GM23338 (cell line): Measurements from ENCODE around the gene KRT38. TPM values are rescaled to one million over a fixed set of nuclear protein-coding genes. Genes with fewer than 3 reads are reported as not detected.

Experiments used
- ATAC-seq: fragments of 200-7000 bp; cut with Tn5 transposase; 3 replicates; pipeline ENCODE4 v1.9.1; 2020
- DNase-seq: peaks from one replicate; pipeline ENCODE4 v3.0.0-alpha.2; 2015; ENCODE audit warnings: low spot score
- H2AFZ ChIP-seq: fragments of 200-600 bp; sonication (generic); 2 replicates; pipeline ENCODE4 v1.8.0; 2016; ENCODE audit warnings: antibody characterized with exemption, mild to moderate bottlenecking, moderate library complexity
- H3F3A ChIP-seq: fragments of 200-600 bp; sonication (generic); replicated peaks from 2 replicates; pipeline ENCODE4 v1.8.0; 2017; ENCODE audit warnings: antibody characterized with exemption, mixed run types, low read depth
- H3K27ac ChIP-seq: fragments of 200-600 bp; sonication (generic); 2 replicates; pipeline ENCODE4 v1.6.1; 2016; ENCODE audit warnings: low read depth
- H3K27me3 ChIP-seq: fragments of 200-600 bp; sonication (generic); 2 replicates; pipeline ENCODE4 v1.8.0; 2016; ENCODE audit warnings: mild to moderate bottlenecking, mixed run types, moderate library complexity; ENCODE audit not compliant: insufficient read depth
- H3K36me3 ChIP-seq: fragments of 200-600 bp; sonication (generic); 2 replicates; pipeline ENCODE4 v1.8.0; 2016; ENCODE audit warnings: mild to moderate bottlenecking; ENCODE audit not compliant: insufficient read depth
- H3K4me1 ChIP-seq: fragments of 200-600 bp; sonication (generic); 2 replicates; pipeline ENCODE4 v1.8.0; 2016; ENCODE audit warnings: mild to moderate bottlenecking, moderate library complexity; ENCODE audit not compliant: insufficient read depth
- H3K4me2 ChIP-seq: fragments of 200-600 bp; sonication (generic); 2 replicates; pipeline ENCODE4 v1.7.1; 2017; ENCODE audit warnings: mixed run types
- H3K4me3 ChIP-seq: fragments of 200-600 bp; sonication (generic); 2 replicates; pipeline ENCODE4 v1.6.1; 2016; ENCODE audit warnings: mixed run types
- H3K79me2 ChIP-seq: fragments of 200-600 bp; sonication (generic); replicated peaks from 2 replicates; pipeline ENCODE4 v1.8.0; 2017; ENCODE audit warnings: mild to moderate bottlenecking; ENCODE audit not compliant: insufficient read depth
- H3K9me2 ChIP-seq: fragments of 200-600 bp; sonication (generic); 2 replicates; pipeline ENCODE4 v1.8.0; 2017; ENCODE audit not compliant: insufficient read depth
- H4K20me1 ChIP-seq: fragments of 200-600 bp; sonication (generic); replicated peaks from 2 replicates; pipeline ENCODE4 v1.8.0; 2017; ENCODE audit warnings: mild to moderate bottlenecking; ENCODE audit not compliant: insufficient read depth
- H3K27ac Mint-ChIP-seq: 2 replicates; pipeline ENCODE4 v1.8.0; 2020; ENCODE audit warnings: inconsistent platforms, mild to moderate bottlenecking, moderate library complexity, mixed read lengths
- H3K27me3 Mint-ChIP-seq: 3 replicates; pipeline ENCODE4 v1.8.0; 2022; ENCODE audit warnings: low read depth, mild to moderate bottlenecking, moderate library complexity, mixed read lengths, inconsistent platforms; ENCODE audit not compliant: insufficient read depth, poor library complexity
- H3K36me3 Mint-ChIP-seq: 3 replicates; pipeline ENCODE4 v1.8.0; 2021; ENCODE audit warnings: low read depth, mild to moderate bottlenecking, inconsistent platforms, moderate library complexity, mixed read lengths
- H3K4me1 Mint-ChIP-seq: 3 replicates; pipeline ENCODE4 v1.8.0; 2020; ENCODE audit warnings: mild to moderate bottlenecking, inconsistent platforms, mixed read lengths
- H3K4me3 Mint-ChIP-seq: 3 replicates; pipeline ENCODE4 v1.8.0; 2021; ENCODE audit warnings: moderate library complexity, mild to moderate bottlenecking, inconsistent platforms, mixed read lengths
- H3K9me3 Mint-ChIP-seq: 3 replicates; pipeline ENCODE4 v1.8.0; 2020; ENCODE audit warnings: moderate library complexity, mild to moderate bottlenecking, inconsistent platforms, mixed read lengths
- EZH2phosphoT487 ChIP-seq: fragments of 200-600 bp; sonication (generic); IDR thresholded peaks from one replicate; pipeline ENCODE4 v1.8.1; 2018; ENCODE audit warnings: antibody characterized with exemption; ENCODE audit not compliant: unreplicated experiment
- JUNB ChIP-seq: IDR thresholded peaks from one replicate; pipeline ENCODE4 v1.6.1; 2016; ENCODE audit warnings: antibody characterized with exemption; ENCODE audit not compliant: unreplicated experiment
- ZNF114 ChIP-seq: fragments of 250-450 bp; sonication (Bioruptor Pico); IDR thresholded peaks from 2 replicates; pipeline ENCODE4 v1.5.0; 2020; ENCODE audit warnings: mild to moderate bottlenecking, moderate library complexity
- ZNF331 ChIP-seq: fragments of 250-450 bp; sonication (Bioruptor Pico); IDR thresholded peaks from 2 replicates; pipeline ENCODE4 v1.5.0; 2020; ENCODE audit warnings: low read depth, mild to moderate bottlenecking, moderate library complexity
- polyA plus RNA-seq: library from polyadenylated mRNA; unstranded; fragments of >200 nt; fragmentation: Nextera tagmentation; extraction: Ambion mirVana; gene quantifications from 2 replicates; pipeline ENCODE4 v1.2.1, GENCODE V29; 2016
- total RNA-seq: library from RNA; depleted of rRNA; stranded (reverse); fragments of >200 nt; shearing (Covaris generic); gene quantifications from 2 replicates; pipeline ENCODE4 v1.2.3, GENCODE V29; 2014
- TF ChIP-seq, protein P1 (sequence below): fragments of 250-450 bp; sonication (Bioruptor Pico); IDR thresholded peaks from 2 replicates; pipeline ENCODE4 v1.5.0; 2020; ENCODE audit warnings: mild to moderate bottlenecking, moderate library complexity
- TF ChIP-seq, protein P2 (sequence below): IDR thresholded peaks from one replicate; pipeline ENCODE4 v1.6.1; 2018; ENCODE audit warnings: antibody characterized with exemption; ENCODE audit not compliant: unreplicated experiment

KRT38 gene
- total and polyA plus RNA-seq, 2 experiments from 2014 or later = not detected

DNA sequence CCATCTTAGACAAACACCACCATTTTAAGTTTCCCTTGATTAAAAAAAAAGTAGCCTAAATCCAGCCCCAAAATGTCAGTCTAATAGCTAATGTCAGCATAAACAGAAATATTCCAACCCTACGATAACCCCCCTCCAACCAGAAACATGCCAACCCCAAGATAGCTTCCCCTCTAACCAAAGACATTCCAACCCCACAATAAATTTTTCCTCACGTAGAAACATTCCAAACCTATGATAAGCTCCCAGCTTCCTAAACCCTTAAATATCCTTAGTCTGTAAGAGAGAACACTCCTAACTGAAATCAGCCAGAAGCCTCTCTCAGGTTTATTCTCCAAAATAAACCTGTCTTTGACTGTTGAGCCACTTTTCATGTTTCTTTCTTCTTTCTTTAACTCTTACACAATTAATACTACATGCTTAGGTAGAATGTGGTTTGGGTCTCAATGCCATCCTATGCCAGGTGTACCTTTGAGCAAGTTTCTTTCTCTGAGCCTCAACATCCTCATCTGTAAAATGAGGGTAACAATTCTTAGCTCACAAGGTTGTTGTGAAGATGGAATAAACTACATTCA is 10.5 kb upstream of the KRT38 start (continued):
- TF ChIP-seq EZH2phosphoT487 = no peak
- TF ChIP-seq, protein P1, sequence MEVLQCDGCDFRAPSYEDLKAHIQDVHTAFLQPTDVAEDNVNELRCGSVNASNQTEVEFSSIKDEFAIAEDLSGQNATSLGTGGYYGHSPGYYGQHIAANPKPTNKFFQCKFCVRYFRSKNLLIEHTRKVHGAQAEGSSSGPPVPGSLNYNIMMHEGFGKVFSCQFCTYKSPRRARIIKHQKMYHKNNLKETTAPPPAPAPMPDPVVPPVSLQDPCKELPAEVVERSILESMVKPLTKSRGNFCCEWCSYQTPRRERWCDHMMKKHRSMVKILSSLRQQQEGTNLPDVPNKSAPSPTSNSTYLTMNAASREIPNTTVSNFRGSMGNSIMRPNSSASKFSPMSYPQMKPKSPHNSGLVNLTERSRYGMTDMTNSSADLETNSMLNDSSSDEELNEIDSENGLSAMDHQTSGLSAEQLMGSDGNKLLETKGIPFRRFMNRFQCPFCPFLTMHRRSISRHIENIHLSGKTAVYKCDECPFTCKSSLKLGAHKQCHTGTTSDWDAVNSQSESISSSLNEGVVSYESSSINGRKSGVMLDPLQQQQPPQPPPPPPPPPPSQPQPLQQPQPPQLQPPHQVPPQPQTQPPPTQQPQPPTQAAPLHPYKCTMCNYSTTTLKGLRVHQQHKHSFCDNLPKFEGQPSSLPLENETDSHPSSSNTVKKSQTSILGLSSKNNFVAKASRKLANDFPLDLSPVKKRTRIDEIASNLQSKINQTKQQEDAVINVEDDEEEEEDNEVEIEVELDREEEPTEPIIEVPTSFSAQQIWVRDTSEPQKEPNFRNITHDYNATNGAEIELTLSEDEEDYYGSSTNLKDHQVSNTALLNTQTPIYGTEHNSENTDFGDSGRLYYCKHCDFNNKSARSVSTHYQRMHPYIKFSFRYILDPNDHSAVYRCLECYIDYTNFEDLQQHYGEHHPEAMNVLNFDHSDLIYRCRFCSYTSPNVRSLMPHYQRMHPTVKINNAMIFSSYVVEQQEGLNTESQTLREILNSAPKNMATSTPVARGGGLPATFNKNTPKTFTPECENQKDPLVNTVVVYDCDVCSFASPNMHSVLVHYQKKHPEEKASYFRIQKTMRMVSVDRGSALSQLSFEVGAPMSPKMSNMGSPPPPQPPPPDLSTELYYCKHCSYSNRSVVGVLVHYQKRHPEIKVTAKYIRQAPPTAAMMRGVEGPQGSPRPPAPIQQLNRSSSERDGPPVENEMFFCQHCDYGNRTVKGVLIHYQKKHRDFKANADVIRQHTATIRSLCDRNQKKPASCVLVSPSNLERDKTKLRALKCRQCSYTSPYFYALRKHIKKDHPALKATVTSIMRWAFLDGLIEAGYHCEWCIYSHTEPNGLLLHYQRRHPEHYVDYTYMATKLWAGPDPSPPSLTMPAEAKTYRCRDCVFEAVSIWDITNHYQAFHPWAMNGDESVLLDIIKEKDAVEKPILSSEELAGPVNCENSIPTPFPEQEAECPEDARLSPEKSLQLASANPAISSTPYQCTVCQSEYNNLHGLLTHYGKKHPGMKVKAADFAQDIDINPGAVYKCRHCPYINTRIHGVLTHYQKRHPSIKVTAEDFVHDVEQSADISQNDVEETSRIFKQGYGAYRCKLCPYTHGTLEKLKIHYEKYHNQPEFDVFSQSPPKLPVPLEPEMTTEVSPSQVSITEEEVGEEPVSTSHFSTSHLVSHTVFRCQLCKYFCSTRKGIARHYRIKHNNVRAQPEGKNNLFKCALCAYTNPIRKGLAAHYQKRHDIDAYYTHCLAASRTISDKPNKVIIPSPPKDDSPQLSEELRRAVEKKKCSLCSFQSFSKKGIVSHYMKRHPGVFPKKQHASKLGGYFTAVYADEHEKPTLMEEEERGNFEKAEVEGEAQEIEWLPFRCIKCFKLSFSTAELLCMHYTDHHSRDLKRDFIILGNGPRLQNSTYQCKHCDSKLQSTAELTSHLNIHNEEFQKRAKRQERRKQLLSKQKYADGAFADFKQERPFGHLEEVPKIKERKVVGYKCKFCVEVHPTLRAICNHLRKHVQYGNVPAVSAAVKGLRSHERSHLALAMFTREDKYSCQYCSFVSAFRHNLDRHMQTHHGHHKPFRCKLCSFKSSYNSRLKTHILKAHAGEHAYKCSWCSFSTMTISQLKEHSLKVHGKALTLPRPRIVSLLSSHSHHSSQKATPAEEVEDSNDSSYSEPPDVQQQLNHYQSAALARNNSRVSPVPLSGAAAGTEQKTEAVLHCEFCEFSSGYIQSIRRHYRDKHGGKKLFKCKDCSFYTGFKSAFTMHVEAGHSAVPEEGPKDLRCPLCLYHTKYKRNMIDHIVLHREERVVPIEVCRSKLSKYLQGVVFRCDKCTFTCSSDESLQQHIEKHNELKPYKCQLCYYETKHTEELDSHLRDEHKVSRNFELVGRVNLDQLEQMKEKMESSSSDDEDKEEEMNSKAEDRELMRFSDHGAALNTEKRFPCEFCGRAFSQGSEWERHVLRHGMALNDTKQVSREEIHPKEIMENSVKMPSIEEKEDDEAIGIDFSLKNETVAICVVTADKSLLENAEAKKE (CRISPR knock-in tag) = no peak

- H3K9me2 ChIP-seq = no peaks in the 10 kb centered on the region
- peaks cover 4% of the 10 kb centered on the region for H3K27me3 Mint-ChIP-seq
- H3K27me3 ChIP-seq = no peaks in the 10 kb centered on the region
- H4K20me1 ChIP-seq = no peaks in the 10 kb centered on the region
- H3K4me3 Mint-ChIP-seq = no peak overlapping the region
- no peak overlapping the region for H3K27ac ChIP-seq
- no peak overlapping the region for H3K4me2 ChIP-seq
- DNase-seq (no peak), ATAC-seq (no peak)
- H3K36me3 ChIP-seq = no peaks in the 10 kb centered on the region; the same call in 1 of the 2 replicates
- H3K79me2 ChIP-seq = no peaks in the 10 kb centered on the region
- H3K9me3 Mint-ChIP-seq = peaks cover 19% of the 10 kb centered on the region; the same call in 2 of the 3 replicates
- no peaks in the 10 kb centered on the region for H3K4me1 ChIP-seq
- H3K4me3 ChIP-seq = no peak overlapping the region
- no peaks in the 10 kb centered on the region for H3K4me1 Mint-ChIP-seq
- H2AFZ ChIP-seq = no peak overlapping the region
- peaks cover 2% of the 10 kb centered on the region; the same call in 1 of the 3 replicates for H3K36me3 Mint-ChIP-seq
- H3F3A ChIP-seq = no peaks in the 10 kb centered on the region
- no peak overlapping the region for H3K27ac Mint-ChIP-seq
- no peak for TF ChIP-seq ZNF114 (CRISPR knock-in tag)
- no peak for TF ChIP-seq JUNB
- no peak for TF ChIP-seq ZNF331 (CRISPR knock-in tag)
- TF ChIP-seq, protein P2, sequence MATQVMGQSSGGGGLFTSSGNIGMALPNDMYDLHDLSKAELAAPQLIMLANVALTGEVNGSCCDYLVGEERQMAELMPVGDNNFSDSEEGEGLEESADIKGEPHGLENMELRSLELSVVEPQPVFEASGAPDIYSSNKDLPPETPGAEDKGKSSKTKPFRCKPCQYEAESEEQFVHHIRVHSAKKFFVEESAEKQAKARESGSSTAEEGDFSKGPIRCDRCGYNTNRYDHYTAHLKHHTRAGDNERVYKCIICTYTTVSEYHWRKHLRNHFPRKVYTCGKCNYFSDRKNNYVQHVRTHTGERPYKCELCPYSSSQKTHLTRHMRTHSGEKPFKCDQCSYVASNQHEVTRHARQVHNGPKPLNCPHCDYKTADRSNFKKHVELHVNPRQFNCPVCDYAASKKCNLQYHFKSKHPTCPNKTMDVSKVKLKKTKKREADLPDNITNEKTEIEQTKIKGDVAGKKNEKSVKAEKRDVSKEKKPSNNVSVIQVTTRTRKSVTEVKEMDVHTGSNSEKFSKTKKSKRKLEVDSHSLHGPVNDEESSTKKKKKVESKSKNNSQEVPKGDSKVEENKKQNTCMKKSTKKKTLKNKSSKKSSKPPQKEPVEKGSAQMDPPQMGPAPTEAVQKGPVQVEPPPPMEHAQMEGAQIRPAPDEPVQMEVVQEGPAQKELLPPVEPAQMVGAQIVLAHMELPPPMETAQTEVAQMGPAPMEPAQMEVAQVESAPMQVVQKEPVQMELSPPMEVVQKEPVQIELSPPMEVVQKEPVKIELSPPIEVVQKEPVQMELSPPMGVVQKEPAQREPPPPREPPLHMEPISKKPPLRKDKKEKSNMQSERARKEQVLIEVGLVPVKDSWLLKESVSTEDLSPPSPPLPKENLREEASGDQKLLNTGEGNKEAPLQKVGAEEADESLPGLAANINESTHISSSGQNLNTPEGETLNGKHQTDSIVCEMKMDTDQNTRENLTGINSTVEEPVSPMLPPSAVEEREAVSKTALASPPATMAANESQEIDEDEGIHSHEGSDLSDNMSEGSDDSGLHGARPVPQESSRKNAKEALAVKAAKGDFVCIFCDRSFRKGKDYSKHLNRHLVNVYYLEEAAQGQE = no peak
- no peak for TF ChIP-seq EZH2phosphoT487
Observed at GRCh38 chr17:41449008-41449407, 8.2 kb upstream of the KRT38 start.
